MM.1S (cell line): Measurements from ENCODE around the gene ABCC6.
"Not testable (repeated sequence)": the region's sequence is repeated elsewhere in the genome, so short reads cannot be mapped to it uniquely, and the experiment has no call there.

Experiments used
- CTCF ChIP-seq: fragments of 300-600 bp; sonication (generic); IDR thresholded peaks from 2 replicates; pipeline ENCODE4 v1.5.1; 2016; ENCODE audit warnings: antibody characterized with exemption, low read length, mixed read lengths
- EZH2phosphoT487 ChIP-seq: fragments of 300-600 bp; sonication (generic); IDR thresholded peaks from 2 replicates; pipeline ENCODE4 v1.6.1; 2018; ENCODE audit warnings: antibody characterized with exemption, low read length

- not testable (repeated sequence) for TF ChIP-seq CTCF, EZH2phosphoT487
Observed at GRCh38 chr16:16204552-16204951, 18.7 kb downstream of the ABCC6 start.
